ENCODE measurements around the gene ZNF304.
A peak's percentile ranks its signal among the peaks of the same experiment; 100 is the strongest.
"Not testable (repeated sequence)": the region's sequence is repeated elsewhere in the genome, so short reads cannot be mapped to it uniquely, and the experiment has no call there.

ZNF304 gene

DNA sequence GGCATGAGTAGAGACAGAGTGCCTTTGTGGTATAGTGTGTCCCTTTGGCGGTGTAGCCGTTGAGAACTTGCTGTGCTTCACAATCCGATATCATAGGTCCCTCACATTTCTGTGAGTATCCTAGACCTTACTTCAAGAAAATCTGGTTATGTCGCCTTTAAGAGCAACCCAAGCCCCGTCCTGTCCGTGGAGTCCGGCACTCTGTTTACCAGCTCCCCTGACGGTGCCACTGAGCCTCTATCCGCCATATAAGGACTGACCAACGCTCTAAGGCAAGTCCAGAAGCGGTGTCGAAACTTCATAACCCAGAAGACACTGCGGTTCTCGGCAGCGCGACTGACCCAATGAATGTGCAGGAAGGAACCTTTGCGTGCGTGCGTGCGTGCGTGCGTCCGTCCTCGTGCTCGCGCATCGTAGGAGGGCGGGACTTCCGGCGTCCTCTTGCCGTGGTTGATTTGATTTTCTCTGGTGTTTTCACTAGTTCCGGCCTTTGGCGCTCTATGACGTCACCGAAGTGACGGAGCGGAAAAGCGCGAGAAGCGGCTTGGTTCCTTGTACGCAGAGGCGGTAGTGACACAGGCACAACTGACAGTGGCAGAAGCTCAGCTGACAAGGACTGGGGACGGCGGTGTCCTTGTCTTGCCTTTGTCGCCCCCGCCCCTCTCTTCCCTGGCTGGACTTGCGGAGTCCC lies 12.1 kb downstream of the ZNF304 start, which contains the start of the genes TRAPPC2B and ZNF547:
TRAPPC2B (plus strand) TSS at position 555 of the 691 bp plus-strand sequence. CDS start 1,283 bp downstream, outside the sequence.
ZNF547 (plus strand) TSS at position 555 of the 691 bp plus-strand sequence. CDS start 5,005 bp downstream, outside the sequence.
- DNase-seq = peak; percentile 94

DNA sequence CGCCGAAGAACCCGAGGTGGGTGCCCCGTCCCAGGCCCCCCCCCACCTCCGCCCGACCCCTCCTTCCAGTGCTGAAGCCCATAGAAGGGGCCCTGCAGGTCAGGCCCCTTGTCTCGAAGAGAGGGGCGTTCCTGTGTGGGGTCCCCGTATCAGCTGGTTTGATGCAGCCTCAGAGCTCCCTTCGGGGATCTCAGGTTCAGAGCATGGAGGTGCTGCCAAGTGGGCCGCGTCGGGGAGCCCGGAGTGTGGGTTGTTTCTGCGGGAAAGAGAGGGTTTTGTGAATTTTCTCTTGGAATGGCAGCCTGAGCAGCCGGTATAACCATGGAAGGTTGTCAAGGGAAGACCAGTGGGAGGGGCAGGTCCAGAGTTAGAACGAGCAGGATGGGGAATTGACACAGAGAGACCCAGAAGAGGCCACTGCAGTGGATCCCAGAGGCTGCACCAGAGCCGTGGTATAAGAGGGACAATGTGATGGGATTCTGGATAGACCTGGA lies 12.7 kb downstream of the ZNF304 start:
- DNase-seq = no peak

DNA sequence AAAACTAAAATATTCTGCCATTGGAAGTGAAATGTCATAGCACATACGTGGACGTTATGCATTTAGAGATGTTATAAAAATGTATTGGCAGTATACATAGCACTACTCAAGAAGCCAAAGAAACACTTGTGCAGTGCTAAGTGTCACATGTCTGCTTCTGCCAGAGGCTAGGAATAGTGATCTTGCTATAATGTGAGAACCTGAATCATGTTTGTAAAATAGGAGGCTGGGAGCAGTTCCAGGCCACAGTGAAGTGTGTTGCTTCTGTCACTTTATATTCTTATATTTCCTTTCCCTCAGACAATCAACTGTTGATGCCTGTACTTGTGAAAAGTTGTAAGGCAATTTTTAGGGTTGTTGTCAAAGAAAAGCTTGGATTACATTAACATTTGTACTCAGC lies 15.7 kb downstream of the ZNF304 start:
- DNase-seq = no peak

DNA sequence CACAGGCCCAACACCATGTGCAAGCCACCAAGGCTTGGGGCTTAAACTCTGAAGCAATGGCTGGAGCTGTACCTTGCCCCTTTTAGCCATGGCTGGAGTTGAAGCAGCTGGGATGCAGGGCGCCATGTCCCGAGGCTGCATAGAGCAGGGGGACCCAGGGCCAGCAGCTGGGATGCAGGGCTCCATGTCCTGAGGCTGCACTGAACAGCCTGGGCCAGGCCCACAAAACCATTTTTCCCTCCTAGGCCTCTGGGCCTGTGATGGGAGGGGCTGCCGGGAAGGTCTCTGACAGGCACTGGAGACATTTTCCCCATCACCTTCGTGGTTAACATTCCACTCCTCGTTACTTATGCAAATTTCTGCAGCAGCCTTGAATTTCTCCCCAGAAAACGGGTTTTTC lies 23.1 kb downstream of the ZNF304 start:
- DNase-seq = no peak

DNA sequence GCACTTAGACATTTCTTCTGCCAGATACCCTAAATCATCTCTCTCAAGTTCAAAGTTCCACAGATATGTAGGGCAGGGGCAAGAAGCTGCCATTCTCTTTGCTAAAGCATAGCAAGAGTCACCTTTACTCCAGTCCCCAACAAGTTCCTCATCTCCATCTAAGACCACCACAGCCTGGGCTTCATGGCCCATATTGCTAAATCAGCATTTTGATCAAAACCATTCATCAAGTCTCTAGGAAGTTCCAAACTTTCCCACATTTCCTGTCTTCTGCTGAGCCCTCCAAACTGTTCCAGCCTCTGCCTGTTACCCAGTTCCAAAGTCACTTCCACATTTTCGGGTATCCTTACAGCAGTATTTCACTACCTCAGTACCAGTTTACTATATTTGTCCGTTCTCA lies 23.6 kb downstream of the ZNF304 start:
- not testable (repeated sequence) for DNase-seq

DNA sequence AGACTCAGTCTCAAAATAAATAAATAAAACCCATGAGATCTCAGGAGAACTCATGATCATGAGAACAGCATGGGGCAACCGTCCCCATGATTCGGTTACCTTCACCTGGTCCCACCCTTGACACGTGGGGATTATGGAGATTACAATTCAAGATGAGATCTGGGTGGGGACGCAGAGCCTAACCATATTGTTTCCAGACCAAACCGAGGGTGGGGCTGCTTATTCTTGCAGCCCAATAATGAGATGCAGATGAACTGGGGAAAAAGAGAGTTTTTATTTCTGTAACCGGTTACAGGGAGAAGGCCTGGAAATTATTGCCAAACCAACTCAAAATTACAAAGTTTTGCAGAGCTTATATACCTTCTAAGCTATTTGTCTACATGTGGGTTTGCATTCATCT lies 25.1 kb downstream of the ZNF304 start:
- no peak for DNase-seq

DNA sequence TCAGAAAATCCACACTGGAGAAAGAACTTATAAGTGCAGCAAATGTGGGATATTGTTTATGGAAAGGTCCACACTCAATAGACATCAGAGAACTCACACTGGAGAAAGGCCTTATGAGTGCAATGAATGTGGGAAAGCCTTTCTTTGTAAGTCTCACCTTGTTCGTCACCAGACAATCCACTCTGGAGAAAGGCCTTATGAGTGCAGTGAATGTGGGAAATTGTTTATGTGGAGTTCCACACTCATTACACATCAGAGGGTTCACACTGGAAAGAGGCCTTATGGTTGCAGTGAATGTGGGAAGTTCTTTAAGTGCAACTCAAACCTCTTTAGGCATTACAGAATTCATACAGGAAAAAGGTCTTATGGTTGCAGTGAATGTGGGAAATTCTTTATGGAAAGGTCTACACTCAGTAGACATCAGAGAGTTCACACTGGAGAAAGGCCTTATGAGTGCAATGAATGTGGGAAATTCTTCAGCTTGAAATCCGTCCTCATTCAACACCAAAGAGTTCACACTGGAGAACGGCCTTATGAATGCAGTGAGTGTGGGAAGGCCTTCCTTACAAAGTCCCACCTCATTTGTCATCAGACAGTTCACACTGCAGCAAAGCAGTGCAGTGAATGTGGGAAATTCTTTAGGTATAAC lies 26.6 kb downstream of the ZNF304 start:
- DNase-seq = no peak

DNA sequence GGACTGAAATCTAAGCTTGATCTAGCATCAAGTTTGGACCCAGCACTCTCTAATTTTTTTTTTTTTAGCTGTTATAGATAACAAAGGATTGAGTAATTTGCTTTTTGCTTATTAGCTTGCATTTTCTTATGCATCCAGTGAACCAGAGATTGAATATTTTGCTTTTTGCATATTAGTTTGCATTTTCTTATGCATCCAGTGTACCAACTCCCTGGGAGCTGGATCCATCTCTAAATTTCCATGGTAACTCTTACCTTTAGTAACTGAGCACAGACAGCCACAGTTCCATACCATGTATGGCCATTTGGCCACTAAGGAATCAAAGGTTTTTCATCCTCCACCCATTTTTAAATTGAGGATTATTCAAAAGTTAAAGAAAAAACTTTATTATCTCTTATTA lies 29.9 kb downstream of the ZNF304 start:
- DNase-seq = no peak

DNA sequence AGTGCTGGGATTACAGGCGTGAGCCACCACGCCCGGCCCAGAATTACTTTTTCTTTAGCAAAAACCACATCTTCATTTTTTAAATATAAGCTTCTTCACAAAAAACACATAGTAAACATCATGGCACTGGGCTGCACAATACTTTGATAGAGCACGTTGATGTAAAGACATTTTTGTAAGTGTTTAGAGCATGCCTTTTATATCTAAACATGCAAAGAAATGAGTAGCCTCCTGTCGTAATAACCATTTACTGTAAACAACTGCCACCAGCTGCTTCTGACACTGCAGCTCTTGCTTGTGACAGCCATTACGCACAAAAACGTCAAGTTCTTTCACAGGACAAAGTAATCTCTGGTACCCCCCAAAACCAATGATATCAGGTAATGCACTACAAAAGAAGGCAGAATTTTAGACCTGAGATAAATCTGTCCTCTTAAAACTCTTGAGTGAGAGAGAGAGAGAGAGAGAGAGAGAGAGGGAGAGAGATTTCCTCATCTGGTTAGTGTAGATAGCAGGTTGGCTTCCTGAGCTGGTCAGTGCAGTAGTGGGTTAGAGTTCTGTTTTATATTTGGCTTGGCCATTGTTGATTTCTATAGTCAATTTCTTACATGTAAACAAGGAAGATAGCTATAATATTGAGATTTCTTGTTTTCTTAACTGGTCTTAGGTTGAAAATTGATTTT lies 31.9 kb downstream of the ZNF304 start:
- no peak for DNase-seq

DNA sequence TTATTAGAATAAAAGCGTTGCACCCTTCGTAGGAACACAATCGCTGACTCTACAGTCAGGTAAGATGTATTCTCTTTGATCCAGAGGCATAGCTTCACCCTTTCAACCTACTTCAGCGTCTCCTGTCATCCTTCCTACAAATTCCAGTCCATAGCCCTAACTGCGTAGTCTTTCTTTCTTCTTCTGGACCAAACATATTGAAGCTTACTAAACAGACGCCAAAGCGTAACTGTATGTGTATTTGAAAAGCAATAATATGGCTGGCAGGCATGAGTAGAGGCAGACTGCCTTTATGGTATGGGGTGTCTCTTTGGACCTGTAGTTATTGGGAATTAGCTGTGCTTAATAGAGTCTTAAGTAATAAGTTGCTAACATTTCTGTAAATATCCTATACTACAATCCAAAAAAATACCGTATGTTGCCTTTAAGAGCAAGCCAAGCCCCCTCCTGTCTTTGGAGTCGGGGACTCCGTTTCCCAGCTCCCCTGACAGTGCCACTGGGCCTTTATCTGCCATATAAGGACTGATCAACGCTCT lies 38.2 kb downstream of the ZNF304 start:
- DNase-seq = no peak

DNA sequence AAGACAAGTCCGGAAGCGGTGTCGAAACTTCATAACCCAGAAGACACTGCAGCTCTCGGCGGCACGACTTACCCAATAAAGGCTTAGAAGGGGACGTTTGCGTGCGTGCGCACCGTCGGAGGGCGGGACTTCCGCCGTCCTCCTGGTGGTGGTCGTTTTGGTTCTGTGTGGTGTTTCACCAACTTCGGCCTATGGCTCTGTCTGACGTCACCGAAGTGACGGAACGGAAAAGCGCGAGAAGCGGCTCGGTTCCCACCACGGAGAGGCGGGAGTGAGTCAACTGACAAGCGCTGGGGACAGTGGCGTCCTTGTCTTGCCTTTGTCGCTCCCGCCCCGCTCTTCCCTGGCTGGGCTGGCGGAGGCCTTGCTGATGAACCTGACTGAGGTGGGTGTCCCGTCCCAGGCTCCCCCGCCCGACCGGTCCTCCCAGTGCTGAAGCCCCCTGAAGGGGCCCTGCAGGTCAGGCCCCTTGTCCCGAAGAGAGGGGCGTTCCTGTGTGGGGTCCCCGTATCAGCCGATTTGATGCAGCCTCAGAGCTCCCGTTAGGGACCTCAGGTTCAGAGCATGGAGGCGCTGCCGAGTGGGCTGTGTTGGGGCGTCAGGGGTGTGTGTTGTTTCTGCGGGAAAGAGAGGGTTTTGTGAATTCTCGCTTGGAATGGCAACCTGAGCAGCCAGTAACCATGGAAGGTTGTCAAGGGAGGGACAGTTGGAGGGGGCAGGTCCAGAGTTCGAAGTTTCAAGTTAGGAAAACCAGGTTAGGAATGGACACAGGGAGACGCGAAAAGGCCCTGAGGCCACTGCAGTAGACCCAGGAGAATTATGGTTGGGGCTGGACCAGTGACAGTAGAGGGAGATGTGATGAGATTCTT lies 38.9 kb downstream of the ZNF304 start, which contains the start of gene ZNF548:
ZNF548 (plus strand) TSS at position 125 of the 869 bp plus-strand sequence; CDS start at position 371, 246 bp downstream.
- peak; percentile 77 for DNase-seq

DNA sequence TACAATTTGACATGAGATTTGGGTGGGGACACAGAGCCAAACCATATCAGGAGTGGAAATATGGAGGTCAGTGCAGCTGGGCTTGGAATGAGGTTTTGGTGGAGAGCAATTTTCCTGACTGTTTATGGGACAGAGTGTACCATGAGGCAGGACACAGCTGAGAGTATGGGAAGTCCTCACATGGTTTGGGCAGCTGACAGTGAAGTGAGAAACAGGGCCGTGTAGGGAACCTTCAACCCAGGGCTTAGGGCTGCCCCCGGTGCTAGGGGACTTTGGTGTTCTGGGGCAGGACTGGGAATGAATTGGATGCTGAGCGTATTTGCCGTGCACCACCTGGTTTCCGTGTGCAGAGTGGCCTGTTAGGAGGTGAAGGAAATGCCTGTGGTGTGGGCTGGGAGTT lies 44.6 kb downstream of the ZNF304 start:
- DNase-seq = no peak

DNA sequence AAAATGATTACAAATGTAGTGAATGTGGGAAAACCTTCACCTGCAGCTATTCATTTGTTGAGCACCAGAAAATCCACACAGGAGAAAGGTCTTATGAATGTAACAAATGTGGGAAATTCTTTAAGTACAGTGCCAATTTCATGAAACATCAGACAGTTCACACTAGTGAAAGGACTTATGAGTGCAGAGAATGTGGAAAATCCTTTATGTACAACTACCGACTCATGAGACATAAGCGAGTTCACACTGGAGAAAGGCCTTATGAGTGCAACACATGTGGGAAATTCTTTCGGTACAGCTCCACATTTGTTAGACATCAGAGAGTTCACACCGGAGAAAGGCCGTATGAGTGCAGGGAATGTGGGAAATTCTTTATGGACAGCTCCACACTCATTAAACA lies 47.8 kb downstream of the ZNF304 start:
- DNase-seq = no peak

DNA sequence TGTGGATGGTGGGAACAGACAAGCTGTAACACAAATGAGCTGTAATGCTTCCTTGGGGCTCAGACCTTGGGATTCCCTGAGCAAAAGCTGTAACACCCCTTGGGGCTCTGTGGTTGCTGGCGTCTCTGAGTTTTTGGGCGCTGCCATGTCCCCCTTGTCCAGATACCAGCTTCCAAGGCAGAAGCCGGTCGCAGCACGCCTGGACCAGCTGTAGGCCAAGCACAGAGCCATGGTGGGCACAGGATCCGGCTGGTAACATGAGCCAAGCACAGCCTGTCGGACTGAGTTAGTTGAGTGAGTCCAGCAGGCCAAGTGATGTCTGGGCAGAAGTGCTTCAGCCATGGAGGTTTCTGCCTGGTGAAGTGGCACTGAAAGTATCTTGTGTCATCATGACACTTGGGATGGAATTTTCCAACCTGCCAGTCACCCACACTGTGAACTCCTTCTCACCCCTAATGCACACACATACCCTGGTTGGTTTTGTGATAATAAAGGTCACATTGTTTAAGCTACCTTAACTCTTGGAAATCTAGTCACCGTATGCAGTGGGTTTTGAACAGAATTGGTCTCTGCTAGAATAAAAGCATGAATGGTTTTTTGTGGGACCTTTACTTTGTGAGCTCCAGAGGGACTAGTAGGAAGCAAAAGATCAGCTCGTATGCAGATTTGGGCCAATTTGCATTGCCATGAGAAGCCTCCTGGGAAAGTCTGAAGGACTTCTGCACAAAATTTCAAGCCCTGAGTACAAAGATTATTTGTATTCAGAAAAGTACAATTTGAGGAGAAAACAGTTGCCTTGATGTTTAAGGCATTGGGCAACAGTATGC lies 52.9 kb downstream of the ZNF304 start:
- no peak for DNase-seq

DNA sequence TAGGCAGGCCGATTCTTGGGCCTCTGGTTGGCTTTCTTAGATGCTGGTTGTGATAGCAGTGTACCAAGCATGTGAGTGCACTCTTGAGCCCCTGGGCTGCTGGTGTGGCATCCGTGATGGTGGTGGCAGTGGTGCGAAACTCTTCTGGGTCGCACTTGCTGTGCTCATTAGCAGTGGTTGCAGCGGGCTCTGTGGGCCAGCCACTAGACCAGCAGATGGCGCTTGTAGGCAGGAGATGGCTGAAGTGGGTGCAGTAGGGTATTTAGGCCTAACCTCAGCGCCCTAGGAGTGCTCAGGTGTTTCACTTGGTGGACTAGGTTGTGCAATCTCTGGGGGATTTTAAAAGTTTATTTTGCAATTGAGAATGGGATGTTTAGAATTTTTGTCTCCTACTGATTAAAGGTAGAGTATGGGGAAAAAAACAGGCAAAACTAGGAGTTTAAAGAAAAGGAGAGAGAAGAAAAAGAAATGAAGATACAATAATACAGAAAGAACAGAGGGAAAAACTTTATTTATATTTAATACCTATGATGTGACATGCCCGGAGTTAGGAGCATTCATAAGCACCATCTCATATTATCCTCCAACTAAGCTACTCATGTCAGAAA lies 55.5 kb downstream of the ZNF304 start:
- no peak for DNase-seq

All from GOT3 (cell line).